Amniotic stem cell (primary cell): ENCODE measurements around the gene FKBP11.
A peak's percentile ranks its signal among the peaks of the same experiment; 100 is the strongest.
"Not testable (repeated sequence)": the region's sequence is repeated elsewhere in the genome, so short reads cannot be mapped to it uniquely, and the experiment has no call there.

ENCODE experiments used
- DNase-seq: peaks from one replicate; lab custom pipeline; 2025; lab: John Stamatoyannopoulos, UW

The FKBP11 gene

GRCh38 chr12:48954841-48955501 lies 29.7 kb upstream of the FKBP11 start:
- no peak for DNase-seq

DNA sequence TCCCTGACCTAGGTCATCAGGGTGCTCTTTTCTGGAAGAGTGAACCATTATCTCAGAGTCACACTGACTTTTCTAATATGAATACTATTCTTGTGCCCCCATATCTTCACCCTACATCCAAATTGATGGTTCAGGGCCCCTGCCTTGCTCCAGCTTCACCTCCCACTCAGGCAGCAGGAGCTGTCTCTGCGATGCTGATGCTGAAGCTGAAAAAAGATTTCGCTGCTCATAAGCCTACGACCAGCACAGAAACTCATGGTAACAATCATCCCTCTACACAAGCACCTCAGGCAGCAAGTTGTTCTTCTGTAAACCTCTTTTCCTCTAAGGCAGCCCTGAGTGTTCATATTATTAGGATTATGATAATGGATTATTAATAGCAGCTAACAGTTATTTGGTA lies 28.8 kb upstream of the FKBP11 start:
- DNase-seq = no peak

DNA sequence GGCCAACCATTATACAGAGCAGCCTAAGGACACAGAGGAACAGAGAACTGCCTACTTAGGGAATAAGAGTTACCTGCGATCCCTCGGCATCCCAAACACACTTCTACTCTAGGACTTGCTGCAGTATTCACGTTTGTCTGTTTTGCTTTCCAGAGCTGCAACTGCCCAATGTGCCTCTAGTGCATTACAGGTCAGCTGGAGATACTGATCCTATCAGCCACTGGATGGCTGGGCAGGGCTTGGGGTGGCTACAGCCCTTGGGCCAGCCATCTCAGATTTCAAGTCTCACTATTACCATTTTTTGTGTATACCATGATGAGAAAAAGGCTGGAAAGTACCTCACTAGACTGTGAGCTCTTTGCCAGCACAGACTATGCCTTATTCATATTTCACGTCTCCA lies 27.4 kb upstream of the FKBP11 start:
- DNase-seq = no peak

GRCh38 chr12:48947727-48948126 lies 22.4 kb upstream of the FKBP11 start:
- no peak for DNase-seq

DNA sequence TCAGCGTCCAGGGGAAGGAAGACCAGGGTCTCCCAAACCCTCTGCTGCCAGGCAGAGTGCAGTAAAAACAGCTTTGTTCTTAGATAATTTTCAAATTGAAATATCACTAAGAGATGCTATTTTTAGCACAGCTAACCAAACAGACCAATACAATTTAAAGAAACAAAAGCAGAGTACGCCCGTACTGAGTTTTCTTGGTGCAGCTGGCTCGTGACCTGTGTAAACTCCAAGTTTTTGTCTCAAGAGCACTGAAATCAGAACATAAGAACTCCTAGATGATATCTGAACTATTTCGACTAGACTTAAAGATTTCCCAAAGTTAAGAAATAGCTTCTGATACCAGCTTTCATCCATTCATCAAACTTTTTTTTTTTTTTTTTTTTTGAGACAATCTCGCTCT lies 21.7 kb upstream of the FKBP11 start:
- no peak for DNase-seq

GRCh38 chr12:48946205-48946604 lies 20.9 kb upstream of the FKBP11 start:
- no peak for DNase-seq

DNA sequence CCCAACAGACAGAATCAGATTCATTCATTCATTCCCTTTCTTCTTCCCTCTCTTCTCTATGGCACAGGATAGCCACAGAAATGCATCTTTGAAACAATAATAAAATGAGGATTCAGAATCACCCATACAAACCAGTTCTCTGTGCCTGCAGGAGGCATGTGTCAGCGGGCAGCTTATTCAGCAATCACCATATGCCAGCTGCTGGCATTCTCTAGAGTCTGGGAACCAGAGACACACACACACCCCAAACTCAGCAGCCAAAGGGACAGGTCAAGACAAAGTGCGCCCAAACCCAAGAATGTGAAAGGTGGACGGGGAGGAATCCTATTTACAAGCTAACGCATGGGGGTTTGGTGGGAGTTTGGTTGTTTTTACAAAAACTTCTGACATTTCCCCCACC lies 17.9 kb upstream of the FKBP11 start:
- no peak for DNase-seq

DNA sequence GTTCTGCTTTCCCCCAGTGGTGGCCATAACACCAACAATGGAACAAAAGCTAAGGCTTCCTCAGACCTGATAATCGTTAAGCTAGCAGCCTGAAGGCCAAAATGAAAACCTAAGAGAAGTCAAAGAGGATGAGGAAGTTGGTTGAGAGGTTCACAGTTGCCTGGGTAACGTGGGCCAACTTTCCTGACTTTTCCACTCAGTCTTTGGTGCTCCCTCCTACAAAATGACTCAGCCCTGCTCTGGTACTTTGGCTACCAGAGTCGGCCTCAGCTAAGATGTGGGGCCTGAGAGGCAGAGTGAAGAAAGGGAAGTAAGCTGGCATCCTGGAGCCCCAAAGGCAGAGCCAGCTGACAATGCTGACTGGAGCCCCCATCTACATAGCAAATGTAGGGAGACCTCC lies 14.9 kb upstream of the FKBP11 start:
- no peak for DNase-seq

DNA sequence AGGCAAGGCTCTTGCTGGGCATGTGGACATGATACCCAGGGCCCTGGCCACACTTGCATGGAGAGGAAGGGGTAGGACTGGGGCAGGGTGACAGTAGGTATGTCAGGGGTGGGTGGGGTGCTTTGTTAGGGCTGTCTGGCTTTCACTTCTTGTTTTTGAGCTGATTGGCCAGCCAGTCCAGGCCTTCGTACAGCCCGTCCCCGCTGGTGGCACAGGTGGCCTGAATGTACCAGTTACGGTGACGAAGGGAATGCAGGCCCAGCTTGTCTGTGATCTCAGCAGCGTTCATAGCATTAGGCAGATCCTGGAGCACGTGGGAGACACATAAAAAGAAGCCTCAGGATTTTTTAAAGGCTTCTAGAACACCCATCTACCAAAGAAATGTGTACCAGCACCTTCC lies 13.5 kb upstream of the FKBP11 start:
- no peak for DNase-seq

DNA sequence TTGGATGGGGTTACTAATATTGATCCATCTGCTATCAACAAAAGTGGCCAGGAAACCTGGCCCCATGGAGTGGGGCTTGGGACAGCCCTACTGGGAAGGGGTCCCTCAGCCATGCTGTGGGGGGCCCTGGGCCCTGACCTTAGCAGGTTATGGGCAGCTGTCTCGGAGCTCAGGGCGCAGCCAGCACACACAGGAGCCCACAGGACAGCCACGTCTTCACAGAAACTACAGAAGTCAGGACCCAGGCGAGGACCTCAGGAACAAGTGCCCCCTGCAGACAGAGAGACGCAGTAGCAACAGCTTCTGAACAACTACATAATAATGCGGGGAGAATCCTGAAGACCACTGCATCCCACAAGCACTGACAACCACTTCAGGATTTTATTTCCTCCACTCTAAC lies 11.9 kb upstream of the FKBP11 start:
- no peak for DNase-seq

- DNase-seq = peak; percentile 26
Measured at GRCh38 chr12:48936379-48936979, 11.2 kb upstream of the FKBP11 start.

GRCh38 chr12:48934312-48934706 lies 9.0 kb upstream of the FKBP11 start:
- DNase-seq = no peak

DNA sequence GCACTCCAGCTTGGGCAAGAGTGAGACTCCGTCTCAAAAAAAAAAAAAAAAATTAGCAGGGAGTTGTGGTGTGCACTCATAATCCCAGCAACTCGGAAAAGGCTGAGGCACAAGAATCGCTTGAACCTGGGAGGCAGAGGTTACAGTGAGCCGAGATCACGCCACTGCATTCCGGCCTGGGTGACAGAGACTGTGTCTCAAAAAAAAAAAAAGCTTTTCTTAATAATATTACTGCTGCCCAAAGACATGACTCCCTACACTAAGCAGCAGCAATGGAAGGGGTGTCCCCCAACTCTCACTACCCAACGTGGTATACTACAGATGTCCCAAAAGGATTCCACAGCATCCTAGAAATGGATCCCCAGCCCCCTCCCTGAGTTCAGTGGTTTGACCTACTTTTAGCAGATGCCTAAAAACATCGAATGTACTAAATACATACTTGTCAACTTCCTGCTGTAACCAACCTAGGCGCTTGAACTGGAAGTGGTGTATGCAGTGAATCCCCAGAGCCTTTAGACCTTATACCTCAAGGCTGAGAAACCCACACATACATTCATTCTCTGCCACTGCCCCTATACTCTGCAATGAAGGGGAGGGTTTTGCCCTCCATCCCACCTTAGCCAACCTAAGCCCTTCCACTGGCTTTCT lies 8.5 kb upstream of the FKBP11 start:
- no peak for DNase-seq

GRCh38 chr12:48932878-48933277 lies 7.6 kb upstream of the FKBP11 start:
- DNase-seq = no peak

GRCh38 chr12:48930475-48930874 lies 5.2 kb upstream of the FKBP11 start:
- no peak for DNase-seq

- DNase-seq = no peak
Measured at GRCh38 chr12:48929551-48929950, 4.3 kb upstream of the FKBP11 start.

DNA sequence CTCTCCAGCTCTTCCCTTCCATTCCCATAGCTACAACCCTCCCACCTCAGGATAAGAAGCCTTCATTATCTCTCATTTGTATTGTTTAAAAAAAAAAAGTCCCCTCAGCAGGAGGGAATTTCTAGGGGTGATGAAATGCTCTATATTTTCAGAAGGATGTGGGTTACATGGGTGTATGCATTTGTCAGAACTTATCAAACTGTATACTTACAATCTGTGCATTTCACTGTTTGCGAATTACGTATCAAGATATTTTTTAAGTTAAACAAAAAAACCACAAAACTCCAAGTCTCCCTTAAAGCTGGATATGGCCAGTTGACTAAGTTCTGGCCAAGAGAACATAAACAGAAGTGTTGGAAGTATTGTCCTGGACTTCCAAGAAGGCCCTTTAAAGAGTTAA lies 2.0 kb upstream of the FKBP11 start:
- DNase-seq = peak; percentile 20

DNA sequence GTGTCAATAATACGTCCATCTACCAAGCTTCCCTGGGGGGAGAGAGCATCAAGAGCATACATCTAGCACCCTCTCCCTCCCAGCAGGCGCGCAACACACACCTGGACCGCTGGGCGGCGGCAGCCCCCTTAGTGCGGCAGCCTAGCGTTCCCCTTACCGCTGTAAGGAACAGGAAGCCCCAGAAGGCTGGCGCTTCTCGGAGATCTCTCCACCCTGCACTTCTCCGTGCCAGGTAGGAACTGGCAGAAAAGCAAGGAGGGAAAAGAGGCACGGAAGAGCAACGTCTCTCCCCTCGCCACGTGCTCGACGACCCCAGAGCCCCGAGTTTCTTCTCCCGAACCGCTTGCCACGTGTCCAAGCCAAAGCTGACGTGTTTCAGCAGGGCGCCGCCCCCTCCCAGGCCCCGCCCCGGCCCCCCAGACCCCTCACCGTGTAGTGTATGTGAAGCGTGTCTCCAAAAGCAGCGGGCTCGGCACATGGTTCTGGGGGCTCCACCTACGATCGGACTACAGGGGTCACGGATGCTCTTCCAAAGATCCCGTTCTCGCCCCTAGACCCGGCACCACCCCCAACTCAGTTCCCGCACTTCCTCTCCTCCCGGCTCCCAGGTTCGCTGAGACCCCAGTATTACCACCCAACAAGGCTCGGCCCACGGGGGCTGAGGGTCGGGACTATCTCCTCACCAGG lies 532 bp downstream of the FKBP11 start:
- DNase-seq = no peak

GRCh38 chr12:48923117-48923516 lies 2.2 kb downstream of the FKBP11 start:
- DNase-seq = no peak

- no peak for DNase-seq
Measured at GRCh38 chr12:48917857-48918537, 7.3 kb downstream of the FKBP11 start.

- no peak for DNase-seq
Measured at GRCh38 chr12:48910196-48910595, 15.1 kb downstream of the FKBP11 start.

DNA sequence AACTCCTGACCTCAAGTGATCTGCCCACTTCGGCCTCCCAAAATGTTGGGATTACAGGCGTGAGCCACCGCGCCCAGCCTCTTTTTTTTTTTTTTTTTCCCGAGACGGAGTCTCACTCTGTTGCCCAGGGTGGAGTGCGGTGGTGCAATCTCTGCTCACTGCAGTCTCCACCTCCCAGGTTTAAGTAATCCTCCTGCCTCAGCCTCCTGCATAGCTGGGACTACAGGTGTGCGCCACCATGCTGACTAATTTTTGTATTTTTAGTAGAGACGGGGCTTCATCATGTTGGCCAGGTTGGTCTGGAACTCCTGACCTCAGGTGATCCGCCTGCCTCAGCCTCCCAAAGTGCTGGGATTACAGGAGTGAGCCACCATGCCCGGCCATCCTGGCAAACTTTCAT lies 15.6 kb downstream of the FKBP11 start:
- not testable (repeated sequence) for DNase-seq

DNA sequence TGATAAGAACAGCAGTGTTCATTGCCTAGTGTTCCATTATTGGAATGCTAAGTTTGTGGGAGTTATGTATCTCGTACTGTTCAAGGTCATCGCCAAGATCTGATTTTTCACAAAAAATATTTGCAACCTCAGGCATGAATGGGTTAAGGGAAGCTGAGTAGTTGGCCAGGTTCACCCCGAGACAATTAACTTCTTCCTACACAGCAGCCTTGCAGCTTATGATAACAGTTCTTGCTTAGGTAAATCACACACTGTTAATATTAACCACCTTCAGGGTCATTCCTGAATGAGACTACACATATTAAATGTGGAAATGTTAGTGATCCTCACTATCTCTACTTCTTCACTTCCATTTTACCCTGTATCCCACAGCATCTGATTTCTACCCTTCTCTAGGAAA lies 18.0 kb downstream of the FKBP11 start:
- no peak for DNase-seq
